ENCODE measurements around the gene LRRIQ1. TPM values are rescaled to one million over a fixed set of nuclear protein-coding genes. Genes with fewer than 3 reads are reported as not detected.

Gene LRRIQ1
- polyA plus RNA-seq, 1 donor from 2014 or later: 11.8 TPM

DNA sequence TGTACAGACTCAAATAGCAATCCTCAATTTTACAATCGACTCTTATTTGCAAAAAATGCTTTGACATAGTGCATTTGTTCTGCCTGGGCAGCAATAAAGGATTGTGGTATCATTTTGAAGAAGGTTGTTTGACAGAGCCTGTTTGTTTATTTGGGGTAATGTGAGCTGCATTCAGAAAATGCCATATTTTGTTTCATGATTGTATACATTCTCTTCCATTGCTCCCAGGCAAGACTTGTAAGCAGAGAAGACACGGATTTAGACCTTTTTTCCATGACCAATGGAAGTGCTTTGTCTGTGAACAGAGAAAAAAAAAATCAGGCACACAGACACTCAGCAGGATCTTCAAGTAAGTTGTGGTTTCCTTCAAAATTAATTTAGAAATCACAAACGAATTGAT lies 208.4 kb downstream of the LRRIQ1 start:
- Histone ChIP-seq H4K20me1 (ENCODE audit: insufficient read depth) (no peaks in the 10 kb centered on the region), H3K27me3 (ENCODE audit: insufficient read depth, low read depth, low read length) (no peaks in the 10 kb centered on the region), H3K4me2 (ENCODE audit: low read length) (no peak overlapping the region), H3F3A (ENCODE audit: insufficient read depth, low read length, poor library complexity, severe bottlenecking) (no peaks in the 10 kb centered on the region), H3K4me3 (ENCODE audit: low read length) (no peak overlapping the region), H3K9ac (ENCODE audit: low read length) (no peak overlapping the region), H3K9me3 (ENCODE audit: low read length) (no peaks in the 10 kb centered on the region), H3K9me2 (ENCODE audit: insufficient read depth, low read length) (no peaks in the 10 kb centered on the region), H3K36me3 (ENCODE audit: insufficient read depth, low read length) (no peaks in the 10 kb centered on the region), H2AFZ (ENCODE audit: low read depth, low read length) (no peak overlapping the region), H3K27ac (ENCODE audit: low read length) (no peak overlapping the region), H3K79me2 (replicated peaks; ENCODE audit: insufficient read depth, low read length) (no peaks in the 10 kb centered on the region)
- TF ChIP-seq RAD21 (conservative IDR thresholded peaks at IDR 0.05) (no peak), SMC3 (conservative IDR thresholded peaks at IDR 0.05; ENCODE audit: poor library complexity) (no peak), EZH2 (IDR thresholded peaks at IDR 0.05; ENCODE audit: borderline replicate concordance, insufficient read depth, low read length, poor library complexity, severe bottlenecking) (no peak), EP300 (conservative IDR thresholded peaks at IDR 0.05; ENCODE audit: poor library complexity, severe bottlenecking) (no peak), REST (IDR thresholded peaks at IDR 0.05; ENCODE audit: borderline replicate concordance) (no peak), TAF1 (IDR thresholded peaks at IDR 0.05; ENCODE audit: low read depth) (no peak), POLR2AphosphoS5 (IDR thresholded peaks at IDR 0.05) (no peak), MXI1 (conservative IDR thresholded peaks at IDR 0.05; ENCODE audit: poor library complexity, severe bottlenecking) (no peak)
- TF ChIP-seq, protein P1, sequence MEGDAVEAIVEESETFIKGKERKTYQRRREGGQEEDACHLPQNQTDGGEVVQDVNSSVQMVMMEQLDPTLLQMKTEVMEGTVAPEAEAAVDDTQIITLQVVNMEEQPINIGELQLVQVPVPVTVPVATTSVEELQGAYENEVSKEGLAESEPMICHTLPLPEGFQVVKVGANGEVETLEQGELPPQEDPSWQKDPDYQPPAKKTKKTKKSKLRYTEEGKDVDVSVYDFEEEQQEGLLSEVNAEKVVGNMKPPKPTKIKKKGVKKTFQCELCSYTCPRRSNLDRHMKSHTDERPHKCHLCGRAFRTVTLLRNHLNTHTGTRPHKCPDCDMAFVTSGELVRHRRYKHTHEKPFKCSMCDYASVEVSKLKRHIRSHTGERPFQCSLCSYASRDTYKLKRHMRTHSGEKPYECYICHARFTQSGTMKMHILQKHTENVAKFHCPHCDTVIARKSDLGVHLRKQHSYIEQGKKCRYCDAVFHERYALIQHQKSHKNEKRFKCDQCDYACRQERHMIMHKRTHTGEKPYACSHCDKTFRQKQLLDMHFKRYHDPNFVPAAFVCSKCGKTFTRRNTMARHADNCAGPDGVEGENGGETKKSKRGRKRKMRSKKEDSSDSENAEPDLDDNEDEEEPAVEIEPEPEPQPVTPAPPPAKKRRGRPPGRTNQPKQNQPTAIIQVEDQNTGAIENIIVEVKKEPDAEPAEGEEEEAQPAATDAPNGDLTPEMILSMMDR (IDR thresholded peaks at IDR 0.05; ENCODE audit: poor library complexity, severe bottlenecking): no peak

GRCh38 chr12:85253853-85254252 lies 217.7 kb downstream of the LRRIQ1 start:
- no peak for TF ChIP-seq SMC3 (conservative IDR thresholded peaks at IDR 0.05; ENCODE audit: poor library complexity)
- TF ChIP-seq POLR2AphosphoS5 (IDR thresholded peaks at IDR 0.05): no peak
- TF ChIP-seq, protein P1 (IDR thresholded peaks at IDR 0.05; ENCODE audit: poor library complexity, severe bottlenecking): no peak
- H3K27me3 ChIP-seq (ENCODE audit: insufficient read depth, low read depth, low read length): no peaks in the 10 kb centered on the region
- H3K79me2 ChIP-seq (replicated peaks; ENCODE audit: insufficient read depth, low read length): no peaks in the 10 kb centered on the region
- H3K36me3 ChIP-seq (ENCODE audit: insufficient read depth, low read length): no peaks in the 10 kb centered on the region
- no peak overlapping the region for H3K4me3 ChIP-seq (ENCODE audit: low read length)
- no peak overlapping the region for H3K9ac ChIP-seq (ENCODE audit: low read length)
- no peaks in the 10 kb centered on the region for H3K9me3 ChIP-seq (ENCODE audit: low read length)
- H3K9me2 ChIP-seq (ENCODE audit: insufficient read depth, low read length): no peaks in the 10 kb centered on the region
- H4K20me1 ChIP-seq (ENCODE audit: insufficient read depth): no peaks in the 10 kb centered on the region
- H3F3A ChIP-seq (ENCODE audit: insufficient read depth, low read length, poor library complexity, severe bottlenecking): no peaks in the 10 kb centered on the region
- no peak overlapping the region for H3K27ac ChIP-seq (ENCODE audit: low read length)
- H3K4me2 ChIP-seq (ENCODE audit: low read length): no peak overlapping the region
- no peak overlapping the region for H2AFZ ChIP-seq (ENCODE audit: low read depth, low read length)
